ENCODE results near the gene KCTD2.
A peak's percentile ranks its signal among the peaks of the same experiment; 100 is the strongest.
"Not testable (repeated sequence)": the region's sequence is repeated elsewhere in the genome, so short reads cannot be mapped to it uniquely, and the experiment has no call there.

The KCTD2 gene

GRCh38 chr17:75020331-75021110 lies 26.5 kb upstream of the KCTD2 start:
- DNase-seq = no peak

GRCh38 chr17:75024686-75025397 lies 22.2 kb upstream of the KCTD2 start:
- DNase-seq = no peak

- DNase-seq = not testable (repeated sequence)
These were observed 21.7 kb upstream of the KCTD2 start for GRCh38 chr17:75025398-75025734.

DNA sequence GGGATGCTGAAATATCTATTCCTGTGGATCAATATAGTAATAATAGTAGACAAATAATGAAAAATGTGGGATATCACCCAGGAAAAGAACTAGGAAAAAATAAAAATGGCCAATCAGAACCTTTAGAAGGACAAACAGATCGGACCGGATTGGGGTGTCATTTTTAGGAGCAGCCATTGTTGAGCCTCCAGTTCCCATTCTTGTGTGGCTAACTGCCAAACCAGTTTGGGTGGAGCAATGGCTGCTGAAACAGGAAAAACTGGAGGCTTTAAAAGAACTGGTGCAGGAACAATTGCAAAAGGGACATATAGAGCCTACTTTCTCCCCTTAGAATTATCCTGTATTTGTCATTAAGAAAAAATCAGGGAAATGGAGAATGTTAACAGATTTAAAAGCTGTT lies 20.4 kb upstream of the KCTD2 start:
- not testable (repeated sequence) for DNase-seq

- DNase-seq = no peak
These were observed 16.9 kb upstream of the KCTD2 start for GRCh38 chr17:75030161-75030560.

- DNase-seq = peak; percentile 22
These were observed 14.9 kb upstream of the KCTD2 start for GRCh38 chr17:75031972-75032719.

GRCh38 chr17:75032720-75033280 lies 14.2 kb upstream of the KCTD2 start:
- no peak for DNase-seq

DNA sequence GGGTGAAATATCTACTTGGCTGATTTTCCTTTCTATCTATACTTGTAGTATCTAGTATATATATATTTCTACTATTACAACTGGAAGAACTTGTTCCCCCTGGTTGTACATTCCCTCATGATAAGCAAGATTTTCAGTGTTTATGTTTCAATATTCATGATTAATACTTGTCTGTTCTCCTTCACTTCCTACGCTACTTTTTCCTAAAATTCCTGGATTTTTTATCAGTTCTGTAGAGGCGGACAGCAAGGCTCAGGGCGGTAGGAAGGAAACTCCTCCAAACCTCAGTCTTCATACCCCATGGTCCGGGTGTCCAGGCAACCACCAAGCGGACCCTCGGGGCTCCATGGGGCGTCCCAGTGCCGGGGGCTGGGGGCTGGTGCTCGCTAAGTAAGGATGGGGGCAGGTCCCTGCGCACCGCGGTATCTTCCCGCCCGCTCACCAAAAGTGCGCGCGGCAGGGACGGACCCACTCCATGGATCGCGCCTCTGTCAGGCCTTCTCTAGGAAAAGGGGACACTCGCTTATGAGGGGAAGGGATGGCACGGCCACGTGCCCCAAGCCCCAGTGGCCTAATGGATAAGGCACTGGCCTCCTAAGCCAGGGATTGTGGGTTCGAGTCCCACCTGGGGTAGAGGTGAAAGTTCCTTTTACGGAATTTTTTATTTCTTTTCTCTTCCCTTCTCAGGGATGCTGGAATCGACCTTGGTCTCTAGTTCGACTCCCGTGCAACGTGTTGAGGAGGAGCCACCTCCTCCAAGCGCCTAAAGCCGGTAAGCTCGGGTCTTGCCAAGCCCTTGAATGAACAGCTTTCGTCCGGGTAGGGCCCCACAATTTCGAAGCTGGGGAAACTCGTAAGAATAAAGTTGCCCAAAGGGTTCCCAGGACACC lies 13.4 kb upstream of the KCTD2 start:
- DNase-seq = peak; percentile 88

- DNase-seq = peak; percentile 74
These were observed 12.7 kb upstream of the KCTD2 start for GRCh38 chr17:75034236-75034908.

DNA sequence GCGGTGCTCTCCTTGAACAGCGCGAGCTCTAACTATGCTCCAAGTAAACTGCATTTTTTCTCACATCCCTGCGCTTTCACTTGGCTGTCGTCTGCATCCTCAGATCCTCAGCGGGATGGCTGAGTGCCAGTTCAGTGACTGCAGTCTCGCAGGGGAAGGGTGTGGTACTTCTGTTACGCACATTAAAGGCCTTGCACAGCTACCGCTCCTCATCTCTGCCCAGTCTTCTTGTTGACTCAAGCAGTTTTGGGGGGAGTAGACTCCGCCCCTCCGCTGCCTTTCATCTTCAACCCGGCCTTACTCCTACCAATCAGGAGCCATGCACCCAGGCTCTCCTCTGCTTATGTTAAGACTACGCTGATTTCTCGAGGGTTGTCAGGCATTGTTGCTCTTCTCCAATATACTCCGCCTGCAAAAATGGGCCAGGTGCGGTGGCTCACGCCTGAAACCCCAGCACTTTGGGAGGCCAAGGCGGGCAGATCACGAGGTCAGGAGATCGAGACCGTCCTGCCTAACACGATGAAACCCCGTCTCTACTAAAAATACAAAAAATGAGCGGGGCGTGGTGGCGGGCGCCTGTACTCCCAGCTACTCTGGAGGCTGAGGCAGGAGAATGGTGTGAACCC lies 10.3 kb upstream of the KCTD2 start:
- DNase-seq = no peak

DNA sequence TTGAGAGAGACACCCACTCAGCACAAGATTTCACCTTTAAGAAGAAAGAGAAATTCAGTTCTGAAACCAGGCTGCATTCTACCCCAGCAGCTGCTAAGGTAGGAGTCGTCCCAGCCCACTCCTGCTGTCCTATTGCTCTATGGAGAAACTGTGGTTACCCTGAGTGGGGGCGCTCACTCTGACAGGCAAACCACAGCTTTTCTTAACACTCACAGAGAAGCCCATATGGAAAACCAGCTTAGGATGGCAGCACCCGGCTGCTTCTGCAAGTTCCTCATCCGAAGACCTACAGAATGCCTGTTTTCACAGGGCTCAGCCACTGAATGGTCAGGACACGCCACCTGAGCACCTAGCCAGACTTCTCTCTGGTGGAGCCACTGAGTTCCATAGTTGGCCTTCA lies 7.8 kb upstream of the KCTD2 start:
- DNase-seq = no peak

DNA sequence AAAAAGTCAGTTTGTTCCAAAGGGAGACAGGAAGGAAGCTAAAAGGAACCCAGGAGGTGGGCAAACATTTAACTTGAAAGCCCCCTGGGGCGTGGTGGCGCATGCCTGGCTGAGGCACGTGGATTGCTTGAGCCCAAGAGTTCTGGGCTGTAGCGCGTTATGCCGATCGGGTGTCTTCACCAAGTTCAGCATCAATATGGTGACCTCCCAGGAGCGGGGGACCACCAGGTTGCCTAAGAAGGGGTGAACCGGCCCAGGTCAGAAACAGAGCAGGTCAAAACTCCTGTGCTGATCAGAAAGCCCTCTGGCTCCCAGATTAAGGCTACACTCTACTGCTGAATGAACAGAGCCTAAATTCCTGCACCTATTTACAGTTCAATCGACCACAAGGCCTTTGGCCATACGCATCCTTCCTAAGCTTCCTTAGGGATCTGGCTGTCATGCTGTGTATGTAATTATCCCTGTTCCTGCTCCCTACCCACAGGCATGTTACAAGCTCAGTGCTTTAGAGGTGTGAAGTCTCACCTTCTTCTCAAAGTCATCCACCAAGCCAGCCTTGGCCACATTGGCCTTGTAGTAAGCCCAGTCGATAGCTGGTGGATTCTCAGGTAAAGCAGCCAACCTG lies 5.3 kb upstream of the KCTD2 start:
- no peak for DNase-seq

DNA sequence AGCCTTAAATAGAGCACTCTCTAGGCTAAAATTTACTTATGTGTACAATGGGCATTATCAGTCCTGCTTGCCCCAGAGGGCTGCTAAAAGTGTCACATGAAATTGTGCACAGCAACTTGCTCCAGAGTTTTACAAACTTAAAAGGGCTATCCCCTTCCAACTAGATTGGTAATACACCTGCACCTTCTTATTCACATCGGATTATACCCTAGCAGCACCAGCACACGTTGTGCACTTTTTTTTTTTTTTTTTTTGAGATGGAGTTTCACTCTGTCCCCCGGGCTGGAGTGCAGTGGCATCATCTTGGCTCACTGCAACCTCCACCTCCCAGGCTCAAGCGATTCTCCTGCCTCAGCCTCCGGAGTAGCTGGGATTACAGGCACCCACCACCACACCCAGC lies 3.2 kb upstream of the KCTD2 start:
- not testable (repeated sequence) for DNase-seq

GRCh38 chr17:75044716-75045115 lies 2.3 kb upstream of the KCTD2 start:
- no peak for DNase-seq

GRCh38 chr17:75045946-75046406 lies 1.0 kb upstream of the KCTD2 start:
- DNase-seq = not testable (repeated sequence)

- no peak for DNase-seq
These were observed 523 bp downstream of the KCTD2 start for GRCh38 chr17:75047398-75048098.

DNA sequence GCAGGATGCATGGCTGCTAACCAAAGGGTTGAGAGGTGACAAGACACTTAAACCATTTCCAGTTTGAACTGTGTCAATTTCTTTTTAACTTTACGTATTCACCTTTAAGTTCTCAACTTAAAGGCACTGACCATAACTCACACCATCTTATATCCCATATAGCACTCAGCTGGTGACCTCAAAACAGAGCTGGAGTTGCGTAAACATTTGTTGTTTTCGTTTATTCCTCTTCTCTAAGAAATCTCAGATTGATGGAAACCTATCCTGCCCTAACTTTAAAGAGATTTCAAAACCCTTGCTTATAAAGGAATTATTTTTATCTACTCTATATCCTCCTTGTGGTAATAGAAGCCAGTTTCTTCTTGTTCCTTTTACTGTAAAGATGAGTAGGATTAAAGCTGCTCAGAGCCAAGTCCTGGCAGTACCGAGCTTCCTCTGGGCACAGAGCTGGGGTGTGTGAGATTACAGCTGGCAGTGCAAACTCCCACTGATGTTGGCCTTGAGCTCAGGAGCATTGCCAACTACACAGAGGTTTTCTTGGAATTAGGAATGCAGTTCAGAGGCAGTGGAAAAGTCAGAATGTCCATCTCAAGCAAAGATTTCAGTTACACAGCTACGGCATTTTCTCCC lies 1.3 kb downstream of the KCTD2 start:
- DNase-seq = no peak

DNA sequence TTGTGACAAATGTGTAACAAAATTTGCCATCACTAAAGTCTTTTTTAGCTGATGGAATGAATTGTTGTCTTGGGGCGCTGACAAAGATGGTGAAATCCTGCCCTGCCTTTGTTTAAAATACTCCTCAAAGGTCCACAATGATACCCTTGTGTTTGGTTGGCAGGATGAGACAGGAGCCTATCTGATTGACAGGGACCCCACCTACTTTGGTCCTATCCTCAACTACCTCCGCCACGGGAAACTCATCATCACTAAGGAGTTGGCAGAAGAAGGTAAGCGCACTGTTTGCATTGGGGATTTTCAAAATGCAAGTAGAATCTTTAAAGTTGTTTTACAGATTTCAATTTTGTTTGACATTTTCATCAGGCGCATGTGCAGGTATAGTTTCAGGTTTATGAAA lies 2.0 kb downstream of the KCTD2 start:
- no peak for DNase-seq

GRCh38 chr17:75049706-75050105 lies 2.7 kb downstream of the KCTD2 start:
- no peak for DNase-seq

DNA sequence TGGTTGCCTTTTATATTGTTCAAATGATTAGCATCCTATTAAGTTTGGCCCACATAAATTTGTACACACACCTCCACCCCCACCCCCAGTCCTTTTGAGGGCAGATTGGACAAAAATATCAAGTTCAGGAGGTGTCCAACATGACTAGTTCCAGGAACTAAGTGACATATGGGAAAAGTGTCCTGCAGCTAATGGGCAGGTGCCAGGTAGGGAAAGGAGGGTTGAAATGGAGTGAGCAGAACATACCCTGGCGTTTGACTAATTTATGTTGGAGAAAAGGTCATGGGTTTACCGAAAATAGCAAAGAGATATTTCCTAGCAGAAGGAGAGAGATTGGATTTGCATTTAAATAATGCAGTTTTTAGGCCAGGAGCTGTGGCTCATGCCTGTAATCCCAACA lies 4.9 kb downstream of the KCTD2 start:
- DNase-seq = no peak

Measured in NCI-H2107 (cell line).